ENCODE data around the gene SNTG2. TPM values are rescaled to one million over a fixed set of nuclear protein-coding genes. Genes with fewer than 3 reads are reported as not detected.
"Not testable (repeated sequence)": the region's sequence is repeated elsewhere in the genome, so short reads cannot be mapped to it uniquely, and the experiment has no call there.

Gene SNTG2
- total RNA-seq, 1 experiment from 2014 or later: not detected

DNA sequence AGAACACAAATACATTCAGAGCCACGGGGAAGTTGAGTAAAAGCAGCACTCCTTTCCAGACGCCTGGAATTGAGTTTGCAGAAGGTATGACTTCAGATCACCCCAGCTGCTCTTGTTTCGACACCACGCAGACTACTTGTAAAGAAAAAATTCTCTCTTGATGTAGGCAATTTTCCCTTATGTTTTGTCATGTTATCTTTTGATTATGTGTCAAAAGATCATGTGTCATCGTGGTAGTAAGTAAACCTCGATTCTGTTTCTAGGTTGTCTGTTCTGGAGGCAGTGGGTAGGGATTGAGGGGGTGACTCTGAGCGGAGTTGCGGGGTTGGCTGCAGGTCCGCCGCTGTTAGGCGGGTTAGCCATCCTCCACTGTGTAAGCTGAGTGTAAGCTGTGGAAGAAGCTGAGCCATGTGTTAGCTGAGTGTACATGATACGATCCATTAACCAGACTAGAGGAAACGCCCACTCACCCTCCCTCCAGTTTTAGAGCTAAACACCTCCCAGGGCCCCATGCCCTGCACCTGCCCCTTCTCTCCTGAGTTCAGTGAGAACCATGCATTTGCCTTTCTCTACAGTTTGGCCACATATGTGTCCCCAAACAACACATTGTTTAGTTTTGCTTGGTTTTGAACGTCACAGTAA is 181.8 kb downstream of the SNTG2 start:
- POLR2A ChIA-PET: no interaction called here
- no TSS peak for BruUV-seq (replicated peaks)

DNA sequence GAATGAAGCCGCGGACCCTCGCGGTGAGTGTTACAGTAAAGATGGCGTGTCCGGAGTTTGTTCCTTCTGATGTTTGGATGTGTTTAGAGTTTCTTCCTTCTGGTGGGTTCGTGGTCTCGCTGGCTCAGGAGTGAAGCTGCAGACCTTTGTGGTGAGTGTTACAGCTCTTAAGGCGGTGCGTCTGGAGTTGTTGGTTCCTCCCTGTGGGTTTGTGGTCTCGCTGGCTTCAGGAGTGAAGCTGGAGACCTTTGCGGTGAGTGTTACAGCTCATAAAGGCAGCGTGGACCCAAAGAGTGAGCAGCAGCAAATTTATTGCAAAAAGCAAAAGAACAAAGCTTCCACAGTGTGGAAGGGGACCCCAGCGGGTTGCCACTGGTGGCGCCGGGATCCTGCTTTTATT is 183.2 kb downstream of the SNTG2 start:
- intact Hi-C loops (cut with micrococcal nuclease; ENCODE audit: unreplicated experiment); CTCF ChIA-PET; BruUV-seq (replicated peaks): not testable (repeated sequence)

More for the DNA sequence above, 181.8 kb downstream of the SNTG2 start:
- intact Hi-C loops (cut with micrococcal nuclease; ENCODE audit: unreplicated experiment): no loop called here
- H3K4me3 ChIP-seq (ENCODE audit: low read depth, low read length): no peak overlapping the region
- no peaks in the 10 kb centered on the region for H3K4me1 ChIP-seq
- Mint-ChIP-seq H3K36me3 (ENCODE audit: insufficient read depth, unreplicated experiment) (no peaks in the 10 kb centered on the region), H3K27me3 (ENCODE audit: insufficient read depth, unreplicated experiment) (peaks cover 2% of the 10 kb centered on the region), H3K4me3 (ENCODE audit: unreplicated experiment) (no peak overlapping the region), H3K9me3 (ENCODE audit: unreplicated experiment) (no peaks in the 10 kb centered on the region), H3K4me1 (ENCODE audit: low read depth, unreplicated experiment) (no peaks in the 10 kb centered on the region), H3K27ac (ENCODE audit: unreplicated experiment) (no peak overlapping the region)
- H3K9me3 ChIP-seq: no peaks in the 10 kb centered on the region
- H3K27me3 ChIP-seq (replicated peaks; ENCODE audit: control insufficient read depth, insufficient read depth, low read length): no peaks in the 10 kb centered on the region
- no peak for DNase-seq
- CTCF ChIA-PET: no interaction called here
- no peaks in the 10 kb centered on the region for H3K36me3 ChIP-seq (ENCODE audit: control insufficient read depth, insufficient read depth, low read length)
- no peak for TF ChIP-seq CTCF (IDR thresholded peaks at IDR 0.05; ENCODE audit: insufficient read depth in 1 of 2, low read depth in 1 of 2, low read length in 1 of 2, severe bottlenecking in 1 of 2, unreplicated experiment in 1 of 2)

GRCh38 chr2:1134629-1135028 is 184.0 kb downstream of the SNTG2 start:
- POLR2A ChIA-PET: no interaction called here
- no peak for TF ChIP-seq CTCF (IDR thresholded peaks at IDR 0.05; ENCODE audit: insufficient read depth in 1 of 2, low read depth in 1 of 2, low read length in 1 of 2, severe bottlenecking in 1 of 2, unreplicated experiment in 1 of 2)
- H3K4me3 Mint-ChIP-seq (ENCODE audit: unreplicated experiment): no peak overlapping the region

More for the DNA sequence above, 183.2 kb downstream of the SNTG2 start:
- DNase-seq; H3K4me3 Mint-ChIP-seq (ENCODE audit: unreplicated experiment); H3K36me3 ChIP-seq (ENCODE audit: control insufficient read depth, insufficient read depth, low read length); H3K27ac Mint-ChIP-seq (ENCODE audit: unreplicated experiment); H3K4me3 ChIP-seq (ENCODE audit: low read depth, low read length); POLR2A ChIA-PET; H3K9me3 ChIP-seq; H3K4me1 ChIP-seq; H3K36me3 Mint-ChIP-seq (ENCODE audit: insufficient read depth, unreplicated experiment); H3K27me3 ChIP-seq (replicated peaks; ENCODE audit: control insufficient read depth, insufficient read depth, low read length); H3K9me3 Mint-ChIP-seq (ENCODE audit: unreplicated experiment); H3K27me3 Mint-ChIP-seq (ENCODE audit: insufficient read depth, unreplicated experiment); H3K4me1 Mint-ChIP-seq (ENCODE audit: low read depth, unreplicated experiment): not testable (repeated sequence)

More at GRCh38 chr2:1134629-1135028, 184.0 kb downstream of the SNTG2 start:
- DNase-seq: no peak
- Histone ChIP-seq H3K4me3 (ENCODE audit: low read depth, low read length) (no peak overlapping the region), H3K4me1 (no peaks in the 10 kb centered on the region), H3K36me3 (ENCODE audit: control insufficient read depth, insufficient read depth, low read length) (no peaks in the 10 kb centered on the region), H3K9me3 (no peaks in the 10 kb centered on the region), H3K27me3 (replicated peaks; ENCODE audit: control insufficient read depth, insufficient read depth, low read length) (no peaks in the 10 kb centered on the region)
- no peaks in the 10 kb centered on the region for H3K36me3 Mint-ChIP-seq (ENCODE audit: insufficient read depth, unreplicated experiment)
- intact Hi-C loops (cut with micrococcal nuclease; ENCODE audit: unreplicated experiment): no loop called here
- BruUV-seq (replicated peaks): no TSS peak
- no peaks in the 10 kb centered on the region for H3K9me3 Mint-ChIP-seq (ENCODE audit: unreplicated experiment)
- no peaks in the 10 kb centered on the region for H3K4me1 Mint-ChIP-seq (ENCODE audit: low read depth, unreplicated experiment)
- H3K27ac Mint-ChIP-seq (ENCODE audit: unreplicated experiment): no peak overlapping the region
- peaks cover 2% of the 10 kb centered on the region for H3K27me3 Mint-ChIP-seq (ENCODE audit: insufficient read depth, unreplicated experiment)
- CTCF ChIA-PET: no interaction called here
